IMR-90 (cell line): ENCODE results near the gene LMTK2. TPM values are rescaled to one million over a fixed set of nuclear protein-coding genes. Genes with fewer than 3 reads are reported as not detected.

Experiments
- ATAC-seq: fragments of 200-7000 bp; cut with Tn5 transposase; 2 replicates; pipeline ENCODE4 v1.9.1; 2020; ENCODE audit warnings: low read depth, mild to moderate bottlenecking, moderate library complexity
- BruUV-seq: library from RNA; stranded (reverse); fragments of 400-500 nt; replicated peaks from 2 replicates; lab custom pipeline; 2021; lab: Mats Ljungman, UMichigan
- CTCF ChIA-PET: fragments of 300-600 bp; formaldehyde crosslinking; extraction: SDS; loops from one replicate; lab custom pipeline; 2021; ENCODE audit warnings: antibody characterized with exemption; lab: Yijun Ruan, JAX
- POLR2A ChIA-PET: fragments of 300-600 bp; sonication (Branson Sonifier 250); formaldehyde crosslinking; loops from one replicate; lab custom pipeline; 2022; ENCODE audit warnings: antibody characterized with exemption; ENCODE audit not compliant: unreplicated experiment; lab: Charles Lee
- DNase-seq: peaks from one replicate; pipeline ENCODE4 v3.0.0; 2013
- H2AFZ ChIP-seq: replicated peaks from 2 replicates; pipeline ENCODE3; 2013; ENCODE audit warnings: low read length, mild to moderate bottlenecking; ENCODE audit not compliant: poor library complexity
- H2AK5ac ChIP-seq: 2 replicates; pipeline ENCODE4 v1.6.1; 2013; ENCODE audit warnings: low read depth, low read length, inconsistent platforms
- H2AK9ac ChIP-seq: replicated peaks from 2 replicates; pipeline ENCODE3; 2013; ENCODE audit warnings: mild to moderate bottlenecking, low read depth, low read length, moderate library complexity; ENCODE audit not compliant: poor library complexity
- H2BK120ac ChIP-seq: 2 replicates; pipeline ENCODE4 v1.6.1; 2013; ENCODE audit warnings: low read depth, low read length, inconsistent platforms
- H2BK15ac ChIP-seq: 3 replicates; pipeline ENCODE4 v1.6.1; 2013; ENCODE audit warnings: low read depth, low read length, inconsistent platforms
- H2BK20ac ChIP-seq: 2 replicates; pipeline ENCODE4 v1.6.1; 2013; ENCODE audit warnings: low read depth, mild to moderate bottlenecking, inconsistent platforms, low read length, moderate library complexity
- H2BK5ac ChIP-seq: 2 replicates; pipeline ENCODE4 v1.6.1; 2013; ENCODE audit warnings: mild to moderate bottlenecking, low read depth, low read length, inconsistent platforms; ENCODE audit not compliant: poor library complexity, severe bottlenecking
- H3K14ac ChIP-seq: replicated peaks from 2 replicates; pipeline ENCODE4 v1.6.1; 2013; ENCODE audit warnings: low read depth, low read length, inconsistent platforms
- H3K18ac ChIP-seq: 2 replicates; pipeline ENCODE4 v1.6.1; 2013; ENCODE audit warnings: low read depth, low read length, control low read depth
- H3K23ac ChIP-seq: 2 replicates; pipeline ENCODE4 v1.6.1; 2013; ENCODE audit warnings: low read depth, low read length, inconsistent platforms
- H3K27ac ChIP-seq: 2 replicates; pipeline ENCODE4 v1.5.1; 2013; ENCODE audit warnings: mild to moderate bottlenecking, control low read depth, low read length; ENCODE audit not compliant: insufficient read depth
- H3K27me3 ChIP-seq: 2 replicates; pipeline ENCODE4 v1.6.1; 2013; ENCODE audit warnings: low read length; ENCODE audit not compliant: control insufficient read depth, insufficient read depth
- H3K36me3 ChIP-seq: 2 replicates; pipeline ENCODE4 v1.6.1; 2013; ENCODE audit warnings: low read length, mixed read lengths; ENCODE audit not compliant: control insufficient read depth, insufficient read depth
- H3K4ac ChIP-seq: 2 replicates; pipeline ENCODE4 v1.6.1; 2013; ENCODE audit warnings: low read depth, low read length, inconsistent platforms
- H3K4me1 ChIP-seq: 2 replicates; pipeline ENCODE4 v1.6.1; 2013; ENCODE audit warnings: low read length, mixed read lengths; ENCODE audit not compliant: control insufficient read depth, insufficient read depth
- H3K4me2 ChIP-seq: 2 replicates; pipeline ENCODE4 v1.6.1; 2013; ENCODE audit warnings: low read depth, mild to moderate bottlenecking, control low read depth, low read length, moderate library complexity
- H3K4me3 ChIP-seq: 2 replicates; pipeline ENCODE4 v1.5.1; 2013; ENCODE audit warnings: low read depth, mild to moderate bottlenecking, control low read depth, low read length, moderate library complexity; ENCODE audit not compliant: insufficient read depth
- H3K56ac ChIP-seq: 2 replicates; pipeline ENCODE4 v1.6.1; 2013; ENCODE audit warnings: low read length, inconsistent platforms; ENCODE audit not compliant: insufficient read depth; ENCODE audit errors: extremely low read depth
- H3K79me1 ChIP-seq, 2 experiments: 2 replicates each; pipeline ENCODE4 v1.6.1; 2013; ENCODE audit warnings: low read length in 2 of 2, inconsistent platforms in 1 of 2, low read depth in 1 of 2
- H3K9ac ChIP-seq: 2 replicates; pipeline ENCODE4 v1.6.1; 2013; ENCODE audit warnings: low read depth, low read length, control low read depth
- H3K9me1 ChIP-seq: 2 replicates; pipeline ENCODE4 v1.6.1; 2013; ENCODE audit warnings: low read length, inconsistent platforms; ENCODE audit not compliant: insufficient read depth
- H3K9me3 ChIP-seq: 2 replicates; pipeline ENCODE4 v1.6.1; 2013; ENCODE audit warnings: low read length; ENCODE audit not compliant: control insufficient read depth, insufficient read depth
- H4K20me1 ChIP-seq: 2 replicates; pipeline ENCODE4 v1.6.1; 2013; ENCODE audit warnings: low read length, inconsistent platforms; ENCODE audit not compliant: insufficient read depth
- H4K5ac ChIP-seq: 2 replicates; pipeline ENCODE4 v1.6.1; 2013; ENCODE audit warnings: mild to moderate bottlenecking, low read depth, low read length, control low read depth
- H4K8ac ChIP-seq, 2 experiments: 2 replicates each; pipeline ENCODE4 v1.6.1; 2013; ENCODE audit warnings: low read depth in 2 of 2, low read length in 2 of 2, control low read depth in 1 of 2, inconsistent platforms in 1 of 2
- H4K91ac ChIP-seq: 2 replicates; pipeline ENCODE4 v1.6.1; 2013; ENCODE audit warnings: low read depth, low read length, inconsistent platforms; ENCODE audit not compliant: insufficient read depth
- BHLHE40 ChIP-seq: fragments of 150-350 bp; IDR thresholded peaks from 2 replicates; pipeline ENCODE4 v1.6.1; 2016; ENCODE audit warnings: mild to moderate bottlenecking, low read depth, low read length
- CHD1 ChIP-seq: IDR thresholded peaks from 2 replicates; pipeline ENCODE4 v1.6.1; 2012; ENCODE audit warnings: low read depth, low read length, improper control_type of control experiment
- FOS ChIP-seq: fragments of 150-350 bp; IDR thresholded peaks from 2 replicates; pipeline ENCODE4 v1.6.1; 2016; ENCODE audit warnings: low read depth, low read length
- MAZ ChIP-seq: IDR thresholded peaks from 2 replicates; pipeline ENCODE4 v1.6.1; 2012; ENCODE audit warnings: low read depth, mild to moderate bottlenecking, low read length, improper control_type of control experiment, moderate library complexity, borderline replicate concordance
- NFE2L2 ChIP-seq: fragments of 150-350 bp; IDR thresholded peaks from 2 replicates; pipeline ENCODE4 v1.6.1; 2016; ENCODE audit warnings: low read depth, mild to moderate bottlenecking, low read length
- RCOR1 ChIP-seq: IDR thresholded peaks from 2 replicates; pipeline ENCODE4 v1.6.1; 2012; ENCODE audit warnings: mild to moderate bottlenecking, low read length, improper control_type of control experiment; ENCODE audit not compliant: insufficient replicate concordance
- RFX5 ChIP-seq: IDR thresholded peaks from 2 replicates; pipeline ENCODE4 v1.8.0; 2012; ENCODE audit warnings: low read depth, mild to moderate bottlenecking, low read length, moderate library complexity
- WGBS, 2 experiments: methylation state at CpG; one replicate each; pipeline versions ENCODE4 v1.1.5 to v1.1.7; 2013; ENCODE audit warnings: missing lambda C conversion rate in 2 of 2; ENCODE audit not compliant: insufficient read length in 1 of 2; ENCODE audit errors: extremely low coverage in 2 of 2; 5-methylcytosine and 5-hydroxymethylcytosine counted together
- dilution Hi-C: fragments of 300-500 bp; cut with HindIII; formaldehyde crosslinking; loops from one replicate; pipeline ENCODE4 v1.14.3; 2018; ENCODE audit warnings: low sequenced_read_pairs; ENCODE audit not compliant: unreplicated experiment
- in situ Hi-C: fragments of 300-500 bp; cut with MboI; formaldehyde crosslinking; loops from 3 replicates; pipeline ENCODE4 v1.14.3; 2019; ENCODE audit warnings: low sequenced_read_pairs, inconsistent platforms, mixed read lengths
- intact Hi-C: fragments of 100-400 bp; cut with micrococcal nuclease; formaldehyde crosslinking; loops from 2 replicates; pipeline ENCODE4 v1.10.0; 2022
- polyA plus RNA-seq, 3 experiments: library from polyadenylated mRNA; depleted of rRNA; stranded (reverse); fragments of >200 nt; gene quantifications; 2 replicates each; pipeline ENCODE4 v1.2.3, GENCODE V29; 2012; ENCODE audit warnings: low replicate concordance in 1 of 3
- total RNA-seq: library from RNA; depleted of rRNA; stranded (reverse); fragments of >200 nt; gene quantifications from 2 replicates; pipeline ENCODE4 v1.2.3, GENCODE V29; 2012
- TF ChIP-seq, protein P1 (sequence below): conservative IDR thresholded peaks from 2 replicates; pipeline ENCODE4 v1.5.1; 2012; ENCODE audit warnings: mild to moderate bottlenecking, low read depth, low read length, improper control_type of control experiment
- TF ChIP-seq, protein P2 (sequence below): fragments of 150-350 bp; IDR thresholded peaks from 2 replicates; pipeline ENCODE4 v1.6.1; 2016; ENCODE audit warnings: low read depth, mild to moderate bottlenecking, low read length, moderate library complexity, borderline replicate concordance

The LMTK2 gene
- total and polyA plus RNA-seq, 2 of the 4 experiments (the other 2 are of a cell fraction), result 4.4 to 5.0 TPM

DNA sequence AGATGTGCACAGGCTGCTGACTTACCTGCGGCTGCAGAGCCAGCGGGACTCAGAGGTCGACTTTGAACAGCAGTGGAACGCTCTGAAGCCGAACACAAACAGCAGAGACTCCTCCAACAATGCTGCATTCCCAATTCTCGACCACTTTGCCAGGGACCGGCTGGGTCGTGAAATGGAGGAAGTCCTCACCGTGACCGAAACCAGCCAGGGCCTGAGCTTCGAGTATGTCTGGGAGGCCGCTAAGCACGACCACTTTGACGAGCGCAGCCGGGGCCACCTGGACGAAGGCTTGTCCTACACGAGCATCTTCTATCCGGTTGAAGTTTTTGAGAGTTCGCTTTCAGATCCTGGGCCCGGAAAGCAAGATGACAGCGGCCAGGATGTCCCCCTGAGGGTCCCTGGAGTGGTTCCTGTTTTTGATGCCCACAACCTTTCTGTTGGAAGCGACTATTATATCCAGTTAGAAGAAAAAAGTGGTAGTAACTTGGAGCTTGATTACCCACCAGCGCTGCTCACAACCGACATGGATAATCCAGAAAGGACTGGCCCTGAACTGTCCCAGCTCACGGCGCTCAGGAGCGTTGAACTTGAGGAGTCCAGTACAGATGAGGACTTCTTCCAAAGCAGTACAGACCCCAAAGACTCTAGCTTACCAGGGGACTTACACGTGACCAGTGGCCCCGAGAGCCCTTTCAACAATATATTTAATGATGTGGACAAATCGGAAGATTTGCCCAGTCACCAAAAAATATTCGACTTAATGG is 85.2 kb downstream of the LMTK2 start:
- 98% methylated on average over 23 of the region's 32 CpGs; no CpG with 5 or more reads in 1 of the 2 experiments for WGBS, 2 experiments
- no peak overlapping the region for H3K9ac ChIP-seq
- no peak overlapping the region for H2AK5ac ChIP-seq
- no peak overlapping the region for H4K8ac ChIP-seq
- no peak overlapping the region for H4K91ac ChIP-seq
- H4K20me1 ChIP-seq, result no peaks in the 10 kb centered on the region
- ChIA-PET CTCF (no interaction called here), POLR2A (no interaction called here)
- no peak overlapping the region for H2BK5ac ChIP-seq
- no peak for DNase-seq
- H2AK9ac ChIP-seq, result no peak overlapping the region
- H3K79me1 ChIP-seq, result no peaks in the 10 kb centered on the region; a peak in 1 of 4 replicates
- no peaks in the 10 kb centered on the region for H3K9me3 ChIP-seq
- H3K27me3 ChIP-seq, result no peaks in the 10 kb centered on the region
- dilution Hi-C loops, result no loop called here
- no peak overlapping the region for H3K14ac ChIP-seq
- no TSS peak for BruUV-seq
- H3K27ac ChIP-seq, result no peak overlapping the region
- in situ Hi-C loops, result no loop called here
- H3K23ac ChIP-seq, result no peak overlapping the region
- no peak overlapping the region for H3K4me3 ChIP-seq
- H3K4ac ChIP-seq, result no peak overlapping the region
- intact Hi-C loops, result no loop called here
- H2AFZ ChIP-seq, result no peak overlapping the region
- no peak for ATAC-seq
- no peak overlapping the region for H4K5ac ChIP-seq
- H3K18ac ChIP-seq, result no peak overlapping the region
- no peak overlapping the region for H2BK120ac ChIP-seq
- H2BK15ac ChIP-seq, result no peak overlapping the region
- TF ChIP-seq, protein P1, sequence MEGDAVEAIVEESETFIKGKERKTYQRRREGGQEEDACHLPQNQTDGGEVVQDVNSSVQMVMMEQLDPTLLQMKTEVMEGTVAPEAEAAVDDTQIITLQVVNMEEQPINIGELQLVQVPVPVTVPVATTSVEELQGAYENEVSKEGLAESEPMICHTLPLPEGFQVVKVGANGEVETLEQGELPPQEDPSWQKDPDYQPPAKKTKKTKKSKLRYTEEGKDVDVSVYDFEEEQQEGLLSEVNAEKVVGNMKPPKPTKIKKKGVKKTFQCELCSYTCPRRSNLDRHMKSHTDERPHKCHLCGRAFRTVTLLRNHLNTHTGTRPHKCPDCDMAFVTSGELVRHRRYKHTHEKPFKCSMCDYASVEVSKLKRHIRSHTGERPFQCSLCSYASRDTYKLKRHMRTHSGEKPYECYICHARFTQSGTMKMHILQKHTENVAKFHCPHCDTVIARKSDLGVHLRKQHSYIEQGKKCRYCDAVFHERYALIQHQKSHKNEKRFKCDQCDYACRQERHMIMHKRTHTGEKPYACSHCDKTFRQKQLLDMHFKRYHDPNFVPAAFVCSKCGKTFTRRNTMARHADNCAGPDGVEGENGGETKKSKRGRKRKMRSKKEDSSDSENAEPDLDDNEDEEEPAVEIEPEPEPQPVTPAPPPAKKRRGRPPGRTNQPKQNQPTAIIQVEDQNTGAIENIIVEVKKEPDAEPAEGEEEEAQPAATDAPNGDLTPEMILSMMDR, result no peak
- TF ChIP-seq FOS (no peak), CHD1 (no peak), RCOR1 (no peak), NFE2L2 (no peak), BHLHE40 (no peak), RFX5 (no peak), MAZ (no peak)
- TF ChIP-seq, protein P2, sequence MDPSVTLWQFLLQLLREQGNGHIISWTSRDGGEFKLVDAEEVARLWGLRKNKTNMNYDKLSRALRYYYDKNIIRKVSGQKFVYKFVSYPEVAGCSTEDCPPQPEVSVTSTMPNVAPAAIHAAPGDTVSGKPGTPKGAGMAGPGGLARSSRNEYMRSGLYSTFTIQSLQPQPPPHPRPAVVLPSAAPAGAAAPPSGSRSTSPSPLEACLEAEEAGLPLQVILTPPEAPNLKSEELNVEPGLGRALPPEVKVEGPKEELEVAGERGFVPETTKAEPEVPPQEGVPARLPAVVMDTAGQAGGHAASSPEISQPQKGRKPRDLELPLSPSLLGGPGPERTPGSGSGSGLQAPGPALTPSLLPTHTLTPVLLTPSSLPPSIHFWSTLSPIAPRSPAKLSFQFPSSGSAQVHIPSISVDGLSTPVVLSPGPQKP, result no peak
- H3K9me1 ChIP-seq, result no peaks in the 10 kb centered on the region; the same call in 1 of the 2 replicates
- peaks cover 21% of the 10 kb centered on the region; the same call in 1 of the 2 replicates for H3K36me3 ChIP-seq
- no peak overlapping the region for H3K56ac ChIP-seq
- H3K4me2 ChIP-seq, result no peak overlapping the region
- H3K4me1 ChIP-seq, result peaks cover 2% of the 10 kb centered on the region; the same call in 1 of the 2 replicates
- no peak overlapping the region for H2BK20ac ChIP-seq
